Right forelimb (tissue), 1 donor: ENCODE data around the gene CAPN15.

Experiments
- DNase-seq: peaks from one replicate; pipeline ENCODE4 v3.0.0-alpha.2; 2018

The CAPN15 gene

DNA sequence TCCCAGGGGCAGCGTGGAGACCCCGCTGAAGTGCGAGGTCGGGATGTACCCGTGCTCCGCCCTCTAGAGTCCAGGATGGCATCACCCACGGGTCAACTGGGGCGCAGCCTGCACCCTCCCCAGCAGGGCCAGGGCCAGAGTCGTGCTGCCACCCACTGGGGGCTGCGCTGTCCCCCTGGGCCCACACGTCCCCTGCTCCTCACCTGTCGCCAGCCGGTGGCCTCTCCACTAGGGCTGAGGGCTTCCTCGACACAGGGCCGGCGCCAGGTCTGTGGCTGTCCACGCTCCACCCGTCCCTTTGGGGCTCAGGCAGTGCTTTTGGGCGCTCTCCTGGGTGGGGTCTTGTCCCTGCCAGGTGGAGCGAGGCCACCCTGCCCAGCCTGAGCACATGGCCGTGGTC, 21.1 kb downstream of the CAPN15 start:
- DNase-seq = no peak

DNA sequence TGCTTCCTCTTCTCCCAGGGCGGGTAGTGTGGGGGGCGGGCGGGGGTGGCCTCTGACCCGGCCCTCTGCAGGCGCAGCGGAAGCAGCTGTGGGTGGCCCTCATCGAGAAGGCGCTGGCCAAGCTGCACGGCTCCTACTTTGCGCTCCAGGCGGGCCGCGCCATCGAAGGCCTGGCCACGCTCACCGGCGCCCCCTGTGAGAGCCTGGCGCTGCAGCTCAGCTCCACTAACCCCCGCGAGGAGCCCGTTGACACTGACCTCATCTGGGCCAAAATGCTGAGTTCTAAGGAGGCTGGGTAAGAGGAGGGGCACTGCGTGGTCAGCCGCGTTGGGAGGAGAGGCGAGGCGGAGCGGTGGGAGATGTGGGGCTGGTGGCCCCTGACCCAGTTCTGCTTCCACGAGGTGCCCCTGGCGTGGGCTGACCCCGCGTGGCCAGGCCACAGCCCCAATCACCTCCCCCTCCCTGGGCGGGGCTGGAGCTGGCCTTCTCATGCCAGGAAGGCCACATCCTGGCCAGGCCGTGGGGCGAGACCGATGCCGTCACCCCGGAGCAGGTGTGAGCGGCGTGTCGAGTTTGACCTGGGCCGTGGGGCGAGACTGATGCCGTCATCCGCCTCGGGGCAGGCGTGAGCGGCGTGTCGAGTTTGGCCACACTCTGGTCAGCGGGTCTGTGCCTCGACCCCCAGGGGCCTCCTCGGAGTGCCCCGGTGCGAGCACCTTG, 22.2 kb downstream of the CAPN15 start:
- DNase-seq = no peak

DNA sequence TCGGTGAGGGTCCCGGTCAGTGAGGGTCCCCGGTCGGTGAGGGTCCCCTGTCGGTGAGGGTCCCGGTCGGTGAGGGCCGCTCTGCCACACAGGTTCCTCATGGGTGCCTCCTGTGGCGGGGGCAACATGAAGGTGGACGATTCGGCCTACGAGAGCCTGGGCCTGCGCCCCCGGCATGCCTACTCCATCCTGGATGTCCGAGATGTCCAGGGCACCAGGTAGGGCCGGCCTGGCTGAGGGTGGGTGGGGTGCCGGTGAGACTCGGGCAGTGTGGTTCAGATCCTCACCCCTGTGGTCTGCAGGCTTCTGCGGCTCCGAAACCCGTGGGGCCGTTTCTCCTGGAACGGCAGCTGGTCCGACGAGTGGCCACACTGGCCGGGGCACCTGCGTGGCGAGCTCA, 23.7 kb downstream of the CAPN15 start:
- no peak for DNase-seq

DNA sequence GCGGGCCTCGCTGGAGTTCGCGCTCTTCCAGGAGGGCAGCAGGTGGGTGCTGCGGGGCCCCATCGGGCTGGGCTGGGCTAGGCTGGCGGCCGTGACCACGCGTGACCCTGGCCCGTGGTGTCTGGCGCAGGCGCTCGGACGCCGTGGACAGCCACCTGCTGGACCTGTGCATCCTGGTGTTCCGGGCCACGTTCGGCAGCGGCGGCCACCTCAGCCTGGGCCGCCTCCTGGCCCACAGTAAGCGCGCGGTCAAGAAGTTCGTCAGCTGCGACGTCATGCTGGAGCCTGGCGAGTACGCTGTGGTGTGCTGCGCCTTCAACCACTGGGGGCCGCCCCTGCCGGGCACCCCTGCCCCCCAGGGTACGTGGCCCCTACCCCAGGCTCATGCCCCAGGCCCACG, 24.7 kb downstream of the CAPN15 start:
- DNase-seq = no peak

DNA sequence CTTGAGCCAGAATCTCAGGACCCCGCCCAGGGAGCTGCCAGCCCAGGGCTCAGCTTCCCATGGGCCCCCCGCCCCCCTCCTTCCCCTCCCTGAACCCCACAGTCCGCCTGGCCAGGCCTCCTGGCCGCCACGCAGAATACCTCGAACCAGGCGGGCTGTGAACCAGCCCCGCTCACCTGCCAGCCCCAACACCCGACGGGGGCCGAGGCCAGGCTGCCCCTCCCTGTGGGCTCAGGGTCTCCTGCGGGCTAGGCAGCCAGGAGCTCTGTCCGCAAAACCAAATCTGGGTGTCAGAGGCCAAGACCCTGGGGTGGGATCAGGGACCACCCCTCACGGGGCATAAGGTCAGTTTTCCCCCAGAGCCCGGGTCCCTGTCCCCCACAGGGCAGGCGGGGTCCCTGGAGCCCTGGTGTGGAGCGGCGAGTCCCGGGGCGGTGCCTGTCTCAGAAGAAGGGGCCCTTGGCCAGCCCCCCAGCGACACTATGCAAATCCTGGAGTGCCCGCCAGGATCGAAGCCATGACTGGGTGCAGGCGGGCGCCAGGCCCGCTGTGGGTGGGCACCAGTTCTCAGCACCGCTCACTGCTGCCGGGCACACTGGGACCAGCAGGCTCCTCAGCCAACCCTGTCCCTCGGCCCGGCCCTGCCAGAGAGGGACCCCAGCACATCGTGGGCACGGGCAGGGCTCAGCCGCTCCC, 26.2 kb downstream of the CAPN15 start:
- DNase-seq = no peak

DNA sequence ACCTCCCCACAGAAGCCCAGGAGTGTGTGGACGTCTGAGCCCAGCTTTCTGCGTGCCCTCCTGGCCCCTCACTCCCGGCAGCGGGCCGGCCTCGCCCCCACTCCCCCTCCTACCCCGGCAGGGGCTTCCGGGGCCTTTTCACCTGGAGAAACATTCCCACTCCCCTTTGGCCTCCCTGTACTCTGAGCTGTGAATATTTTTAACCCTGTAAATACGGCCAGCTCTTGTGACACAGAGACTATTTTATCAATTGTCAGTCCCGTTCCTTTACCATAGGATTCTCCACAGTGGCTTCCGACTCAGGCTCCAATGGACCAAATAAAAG, 26.7 kb downstream of the CAPN15 start:
- DNase-seq = no peak

DNA sequence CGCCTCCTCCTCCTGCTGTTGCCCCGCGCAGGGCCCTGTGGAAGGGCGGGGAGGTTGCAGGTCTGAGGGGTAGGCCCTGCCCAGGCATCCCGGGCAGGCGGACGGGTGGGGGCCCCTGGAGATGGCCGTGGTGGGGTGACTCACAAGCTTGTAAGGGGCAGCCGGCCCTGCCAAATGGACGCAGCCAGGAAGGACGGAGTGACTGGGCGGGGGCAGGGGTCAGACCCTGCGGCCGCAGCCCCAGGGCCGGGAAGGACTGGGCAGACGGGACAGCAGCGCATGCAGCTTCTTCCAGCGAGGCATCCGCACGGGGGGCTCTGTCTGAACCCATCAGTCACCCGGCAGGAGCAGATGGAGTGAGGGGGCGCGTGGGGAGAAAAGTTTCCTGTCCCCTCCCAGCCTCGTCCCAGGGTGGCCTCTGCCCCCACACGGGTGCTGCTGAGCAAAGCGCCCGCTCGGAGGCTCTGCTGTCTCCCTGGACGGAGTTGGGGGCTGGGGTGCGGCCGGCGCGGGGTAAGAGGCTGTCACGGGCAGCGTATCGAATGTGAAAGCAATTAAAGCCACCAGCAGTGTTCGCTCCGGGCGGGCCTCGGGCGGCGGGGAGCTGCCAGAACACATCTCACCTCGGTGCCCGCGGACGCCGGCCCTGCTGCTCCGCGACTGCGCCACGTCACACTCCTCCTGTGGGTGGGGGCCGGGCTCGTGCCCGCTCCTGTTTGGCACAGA, 27.3 kb downstream of the CAPN15 start:
- DNase-seq = no peak

DNA sequence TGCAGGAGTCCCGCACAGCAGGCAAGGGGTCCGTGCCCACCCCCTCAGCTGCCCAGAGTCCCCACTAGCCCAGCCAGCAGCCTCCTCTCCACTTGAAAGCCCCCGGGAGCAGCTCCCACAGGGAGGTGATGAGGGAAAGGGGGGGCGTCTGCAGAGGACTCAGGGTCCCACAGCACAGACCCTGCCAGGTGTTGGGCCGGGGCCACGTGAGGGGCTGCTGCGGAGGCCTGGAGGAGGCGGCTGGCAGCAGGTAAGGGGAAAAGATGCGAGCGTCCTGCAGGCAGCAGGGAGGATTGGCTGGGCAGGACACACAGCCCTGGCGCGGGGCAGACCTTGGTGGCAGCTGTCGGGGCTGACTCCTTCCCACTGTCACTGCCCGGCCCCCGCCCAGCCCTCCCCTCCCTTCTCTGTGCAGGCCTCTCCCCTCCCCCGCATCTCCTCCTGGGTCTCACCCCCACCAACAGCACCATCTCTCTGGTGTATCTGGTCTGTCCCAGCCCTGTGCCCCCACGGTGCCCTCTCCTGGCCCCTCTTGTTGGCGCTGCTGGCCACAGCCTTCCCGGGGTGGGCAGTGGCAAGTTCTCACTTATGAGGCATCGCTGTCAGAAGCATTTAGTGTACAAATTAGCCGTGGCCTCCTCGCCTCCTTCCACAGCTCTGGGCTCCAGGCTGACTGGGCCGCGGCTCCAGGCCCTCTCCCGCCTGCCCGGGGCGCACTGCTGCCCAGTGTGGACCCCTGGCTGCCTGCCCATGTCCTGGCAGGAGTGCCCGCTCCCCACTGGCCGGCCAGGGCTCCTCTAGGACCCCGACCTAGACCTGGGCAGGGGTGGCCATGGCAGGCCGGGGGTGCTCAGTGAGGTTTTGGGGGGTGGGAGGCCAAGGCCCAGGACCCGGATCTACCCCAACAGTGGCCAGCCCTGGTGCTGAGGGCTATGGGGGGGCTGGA, 28.3 kb downstream of the CAPN15 start:
- no peak for DNase-seq

DNA sequence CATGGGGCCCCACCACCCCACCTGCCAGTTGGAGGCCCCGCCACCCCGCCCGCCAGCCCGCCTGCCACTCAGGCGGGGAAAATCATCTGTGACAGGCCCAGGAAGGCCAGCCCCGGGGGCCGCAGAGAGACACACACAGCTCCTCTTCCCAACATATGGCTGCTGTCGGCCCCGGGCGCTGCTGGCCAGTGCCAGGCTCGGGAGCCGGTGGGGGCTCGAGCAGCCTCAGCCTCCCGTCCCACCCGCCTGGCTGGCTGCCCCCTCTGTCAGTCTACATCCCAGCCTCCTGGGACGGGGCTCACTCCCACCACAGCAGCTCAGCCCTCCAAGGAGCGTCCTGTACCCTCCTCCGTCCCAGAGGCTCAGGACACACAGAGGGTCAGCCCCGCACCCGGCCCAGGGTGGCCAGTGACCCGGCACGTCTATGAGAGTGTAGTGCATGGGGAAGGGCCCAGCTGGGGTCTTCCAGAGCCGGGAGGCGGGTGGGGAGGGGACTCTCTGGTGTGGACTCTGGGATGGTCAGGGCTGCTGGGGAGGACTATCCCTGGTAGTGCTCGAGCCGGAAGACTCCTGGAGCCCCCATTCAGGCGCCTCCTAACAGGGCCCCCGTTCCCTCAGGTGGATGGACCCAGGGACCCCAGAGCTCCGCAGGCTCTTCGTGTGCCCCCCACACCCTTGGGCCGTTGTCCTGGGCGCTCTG, 29.1 kb downstream of the CAPN15 start:
- DNase-seq = no peak

DNA sequence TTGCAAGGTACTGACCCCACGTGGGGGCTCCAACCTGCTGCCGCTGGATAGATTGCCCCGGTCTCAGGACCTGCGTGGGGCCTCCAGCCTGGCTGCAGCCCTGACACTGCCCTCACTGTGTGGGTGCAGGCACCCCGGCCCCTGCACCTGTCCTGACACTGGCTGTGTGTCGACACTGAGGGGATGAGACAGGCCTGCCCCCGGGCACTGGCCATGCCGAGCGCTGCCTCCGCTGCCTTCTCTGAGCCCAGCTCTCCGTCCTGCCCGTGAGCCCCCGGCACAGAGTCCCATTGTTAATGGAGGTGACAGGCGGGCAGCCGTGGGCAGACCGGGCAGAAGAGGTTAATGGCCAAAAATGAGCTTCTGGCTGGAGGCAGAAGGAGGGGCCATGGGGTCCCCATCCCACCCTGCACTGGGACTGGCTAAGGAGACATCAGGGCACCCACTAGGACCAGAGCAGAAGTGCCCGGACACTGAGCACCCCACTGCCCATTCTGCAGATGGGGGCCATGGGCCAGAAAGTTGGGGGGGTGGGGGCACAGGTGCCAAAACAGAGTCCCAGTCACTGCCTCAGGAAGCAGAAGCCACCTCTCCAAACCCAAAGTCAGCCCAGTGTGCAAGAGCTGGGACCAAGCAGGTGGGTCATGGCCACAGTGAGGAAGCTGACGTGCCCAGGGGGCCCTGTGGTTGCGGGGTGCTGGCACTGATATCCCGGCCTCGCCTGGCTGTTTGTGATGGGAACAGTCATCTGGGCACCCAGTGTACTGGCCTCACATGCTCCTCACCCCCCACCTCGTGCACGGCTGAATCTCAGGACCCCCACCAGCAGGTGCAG, 30.2 kb downstream of the CAPN15 start:
- DNase-seq = no peak

DNA sequence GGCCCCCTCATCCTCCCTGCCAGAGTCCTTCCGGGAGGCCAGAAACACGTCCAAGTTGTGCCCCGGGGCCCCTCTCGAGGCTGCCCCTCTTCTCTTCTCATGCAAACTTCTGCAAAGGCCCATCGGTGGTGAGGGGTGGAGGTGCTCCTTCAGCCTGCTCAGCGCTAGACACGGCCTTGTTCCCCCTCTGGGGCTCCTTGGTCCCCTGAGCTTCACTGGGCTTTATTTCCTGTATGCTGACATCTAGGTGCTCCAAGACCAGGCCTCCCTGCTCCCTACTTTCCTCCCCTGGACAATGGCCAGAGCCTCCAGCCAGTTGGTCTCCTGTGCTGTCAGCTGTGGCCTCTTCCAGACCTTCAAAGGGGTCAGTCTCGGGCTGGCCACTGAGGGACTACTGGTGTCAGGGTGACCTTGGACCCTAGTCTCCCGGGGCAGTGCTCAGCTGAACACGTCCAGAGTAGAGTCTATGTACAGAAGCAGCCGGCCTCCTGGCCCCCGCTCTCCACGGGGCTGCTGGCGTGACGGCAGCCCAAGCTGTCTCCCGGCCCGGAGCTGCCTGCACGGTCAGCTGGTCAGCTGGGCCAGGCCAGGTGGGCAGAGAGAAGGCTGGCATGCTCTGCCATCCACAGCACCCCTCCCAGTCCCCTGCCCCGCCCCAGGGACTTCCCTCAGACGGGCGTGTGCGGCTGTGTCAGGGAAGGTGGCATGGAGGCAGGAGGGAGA, 30.9 kb downstream of the CAPN15 start:
- DNase-seq = no peak

DNA sequence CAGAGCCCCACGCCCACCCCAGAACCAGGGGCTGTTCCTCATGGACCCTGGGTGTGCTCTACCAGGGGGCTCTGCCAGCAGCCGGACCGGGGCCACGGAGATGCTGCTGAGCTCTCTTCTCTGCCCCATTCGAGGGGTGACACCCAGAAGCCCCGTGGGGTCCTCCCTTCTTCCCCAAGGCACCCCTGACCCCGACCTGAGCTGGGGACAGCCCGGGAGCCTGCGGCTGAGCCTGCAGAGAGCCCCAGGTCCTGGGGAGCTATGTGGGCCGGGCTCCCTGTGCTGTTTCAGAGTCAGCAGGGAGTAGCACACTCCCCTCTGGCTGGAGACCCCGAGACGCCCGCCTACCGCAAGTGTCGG, 31.5 kb downstream of the CAPN15 start:
- no peak for DNase-seq

DNA sequence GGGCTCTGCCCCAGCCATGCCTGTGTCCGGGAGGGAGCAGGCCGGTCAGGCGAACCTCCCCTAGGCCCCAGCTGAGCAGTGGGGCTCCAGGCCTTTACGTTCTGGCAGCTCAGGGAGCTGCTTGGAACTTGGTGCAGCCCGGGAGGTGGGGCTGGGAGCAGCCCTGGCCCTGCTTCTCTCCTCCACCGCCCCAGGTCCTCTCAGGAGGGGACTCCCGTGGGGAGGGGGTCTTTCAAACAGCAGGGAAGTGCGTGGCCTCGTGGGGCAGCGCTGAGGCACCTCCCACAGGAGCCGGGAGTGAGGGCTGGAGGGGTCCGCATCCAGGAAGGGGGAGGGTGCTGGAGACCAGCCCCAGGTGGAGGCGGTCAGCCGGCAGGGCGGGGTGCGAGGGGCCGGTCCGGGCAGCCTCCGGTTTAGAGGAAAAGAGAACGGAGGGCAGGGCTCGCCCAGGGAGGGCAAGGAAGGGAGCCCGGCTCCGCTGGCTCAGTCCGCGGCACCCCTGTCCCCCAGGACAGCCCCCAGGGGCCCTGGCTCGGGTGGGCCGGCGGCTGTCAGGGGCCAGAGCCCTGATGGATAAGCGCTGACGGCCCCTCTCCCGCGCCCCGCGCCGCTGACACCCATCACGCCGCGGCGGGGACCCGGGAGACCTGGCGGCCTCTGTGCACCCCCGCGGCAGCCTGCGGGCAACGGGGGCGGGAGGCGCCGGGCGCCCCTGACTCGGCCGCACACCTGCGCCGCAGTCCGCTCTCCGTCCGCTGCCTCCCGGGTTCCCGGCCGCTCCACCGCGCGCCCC, 32.1 kb downstream of the CAPN15 start:
- no peak for DNase-seq

DNA sequence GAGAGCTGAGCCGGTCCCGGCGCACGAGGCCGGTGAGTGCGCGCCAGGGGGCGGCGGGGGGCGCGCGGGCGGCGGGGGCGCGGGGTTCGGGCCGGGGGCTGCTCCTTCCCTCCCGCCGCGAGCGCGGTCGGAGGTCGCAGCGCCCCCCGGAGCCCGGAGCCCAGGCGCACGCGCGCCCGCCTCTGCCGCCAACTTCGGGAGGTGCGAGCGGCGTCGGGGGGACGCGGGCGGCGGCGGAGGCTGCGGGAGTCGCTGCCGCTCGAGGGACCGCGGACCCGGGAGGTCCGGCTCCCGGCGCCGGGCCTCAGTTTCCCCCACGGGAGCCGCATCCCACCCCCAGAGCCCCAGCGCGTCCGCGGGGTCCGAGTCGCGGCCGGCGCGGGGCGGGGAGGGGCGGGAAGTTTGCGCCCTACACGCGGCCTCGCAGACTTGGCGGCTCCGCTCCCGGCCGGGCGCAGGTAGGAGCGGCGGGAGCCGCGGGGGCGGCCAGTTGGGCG, 32.7 kb downstream of the CAPN15 start, which contains the start of gene PRR35:
Gene PRR35, plus strand, starts transcription at position 191 of the 497 bp plus-strand sequence. CDS start 2,901 bp downstream, outside the sequence.
- no peak for DNase-seq

DNA sequence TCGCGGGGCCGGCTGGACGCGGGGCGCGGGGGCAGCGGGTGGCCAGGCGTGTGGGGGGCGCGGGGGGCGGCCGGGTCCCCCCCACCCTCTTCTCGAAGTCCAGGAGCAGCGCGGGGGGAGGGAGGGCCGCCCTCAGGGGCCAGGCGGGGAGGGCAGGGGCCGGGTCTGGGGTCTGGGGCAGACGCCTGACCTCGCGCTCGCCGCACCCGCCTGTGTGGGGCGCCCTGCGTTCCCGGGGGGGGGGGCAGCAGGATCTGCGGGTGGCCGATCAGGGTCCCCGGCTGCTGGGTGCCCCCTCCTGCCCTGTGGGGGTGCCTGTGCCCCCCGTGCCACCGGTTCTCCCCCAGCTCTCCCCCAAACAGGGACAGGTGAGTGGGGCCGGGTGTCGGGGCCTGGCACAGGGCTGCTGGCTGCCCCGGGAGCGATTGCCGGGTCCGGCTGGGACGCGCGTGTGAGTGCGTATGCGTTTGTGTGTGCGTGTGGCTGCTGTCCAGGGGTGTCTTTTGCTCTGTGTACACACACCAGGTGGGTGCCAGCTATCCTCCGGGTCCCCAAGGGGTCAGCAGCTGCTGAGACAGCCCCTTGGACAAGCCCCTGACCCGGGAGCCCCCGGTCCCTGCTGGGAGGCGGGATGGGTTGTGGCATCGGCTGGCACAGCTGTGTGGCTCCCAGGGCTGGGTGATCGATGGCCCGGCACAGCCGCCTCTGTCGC, 33.3 kb downstream of the CAPN15 start:
- DNase-seq = no peak

DNA sequence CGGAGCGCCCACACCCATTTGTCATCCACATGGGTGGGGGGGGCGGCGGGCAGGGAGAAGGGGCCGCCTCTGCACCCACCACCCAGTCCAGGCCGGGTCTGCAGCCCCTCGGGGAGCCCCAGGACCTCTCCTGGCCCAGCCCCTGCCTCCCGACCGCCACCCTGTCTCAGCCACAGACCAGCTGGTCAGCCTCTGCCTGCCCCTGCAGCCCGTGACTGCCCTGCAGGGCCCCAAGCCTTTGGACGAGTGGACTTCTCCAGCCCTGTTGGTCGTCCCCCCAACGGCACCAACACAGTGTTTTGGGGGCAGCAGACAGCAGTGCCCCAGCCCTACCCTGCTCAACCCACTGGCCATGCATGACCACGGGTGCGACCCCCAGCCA, 33.9 kb downstream of the CAPN15 start:
- no peak for DNase-seq

DNA sequence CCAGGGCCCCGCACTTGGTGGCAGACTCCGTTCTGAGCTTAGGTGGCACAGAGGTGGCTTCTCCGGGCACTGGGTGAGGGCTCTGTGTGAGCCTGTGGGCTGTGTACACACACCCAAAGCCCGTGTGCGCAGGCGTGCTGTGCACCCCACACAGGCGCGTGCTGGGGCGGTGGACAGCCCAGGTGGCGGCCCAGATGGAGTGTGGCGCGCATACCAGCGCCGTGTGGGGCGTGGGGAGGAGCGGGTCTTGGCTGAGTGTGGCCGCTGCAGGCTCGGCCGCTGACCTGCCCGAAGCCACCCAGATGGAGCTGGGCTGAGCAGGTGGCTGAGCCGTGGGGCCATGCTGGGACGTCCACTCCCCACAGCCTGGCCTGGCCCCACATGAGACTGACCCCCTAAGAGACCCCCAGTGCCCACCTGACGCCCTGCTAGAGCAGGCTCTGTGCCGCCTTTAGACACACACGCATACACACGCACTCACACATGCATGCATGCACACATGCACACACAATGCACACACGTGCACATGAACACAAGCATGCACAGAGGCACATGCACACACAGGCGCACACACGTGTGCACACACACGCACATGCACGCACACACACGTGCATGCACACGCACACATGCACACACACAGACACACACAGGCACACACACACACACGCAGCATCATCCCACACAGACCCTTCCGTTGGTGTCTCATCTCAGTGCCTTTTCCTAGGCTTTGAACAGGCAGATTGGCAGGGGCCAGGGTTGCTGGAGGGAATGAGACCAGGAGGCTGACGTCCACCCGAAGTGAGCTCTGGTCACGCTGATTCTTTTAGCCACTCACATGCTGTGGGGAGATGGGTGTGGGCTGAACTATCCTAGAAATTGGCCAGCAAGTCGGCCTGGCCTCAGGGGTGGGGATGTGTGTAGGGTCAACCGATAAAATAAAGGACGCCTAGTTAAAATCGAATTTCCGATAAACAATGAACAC, 34.7 kb downstream of the CAPN15 start:
- no peak for DNase-seq
